K562 (cell line): ENCODE data around the gene FGFRL1. TPM values are rescaled to one million over a fixed set of nuclear protein-coding genes. Genes with fewer than 3 reads are reported as not detected.

Experiments used
- ATAC-seq: fragments of 200-7000 bp; cut with Tn5 transposase; 3 replicates; pipeline ENCODE4 v1.9.1; 2020; ENCODE audit warnings: moderate library complexity
- BruUV-seq: library from RNA; stranded (reverse); fragments of 400-500 nt; replicated peaks from 2 replicates; lab custom pipeline; 2021; lab: Mats Ljungman, UMichigan
- CTCF ChIA-PET: fragments of 300-600 bp; formaldehyde crosslinking; extraction: SDS; loops from one replicate; lab custom pipeline; 2021; ENCODE audit warnings: low intra/inter-chr PET ratio; lab: Yijun Ruan, JAX
- POLR2A ChIA-PET: fragments of 300-600, 350-650 bp; sonication (Branson Sonifier 250); formaldehyde crosslinking; extraction: SDS; loops from one replicate; lab custom pipeline; 2021; ENCODE audit warnings: antibody characterized with exemption, inconsistent platforms; lab: Yijun Ruan, JAX
- DNase-seq, 4 experiments: peaks; one replicate each; pipeline versions ENCODE4 v3.0.0 to v3.0.0-alpha.2; 2011 to 2018; ENCODE audit warnings: low spot score in 3 of 4, mixed read lengths in 3 of 4; ENCODE audit errors: extremely low read depth in 1 of 4
- FAIRE-seq: peaks from 2 replicates; lab custom pipeline; 2011; peaks lifted over from hg19 to GRCh38; lab: Jason Lieb, UNC
- H2AFZ ChIP-seq: 2 replicates; pipeline ENCODE4 v1.6.0; 2011; ENCODE audit warnings: low read depth, low read length, control low read depth, inconsistent platforms
- H3K27ac ChIP-seq: fragments of 200-600 bp; 3 replicates; pipeline ENCODE4 v1.8.0; 2011; ENCODE audit warnings: low read depth, mild to moderate bottlenecking, control low read depth, inconsistent platforms, low read length, moderate library complexity, mixed read lengths; ENCODE audit errors: extremely low read depth
- H3K27me3 ChIP-seq, 2 experiments: fragments of 300-600 bp in 1 of 2; 2 replicates in 1 of 2; 3 replicates in 1 of 2; pipeline versions ENCODE4 v1.6.0 to v1.8.0; 2011; ENCODE audit warnings: inconsistent platforms in 2 of 2, low read length in 2 of 2, mild to moderate bottlenecking in 1 of 2, mixed read lengths in 1 of 2, moderate library complexity in 1 of 2; ENCODE audit not compliant: control insufficient read depth in 2 of 2, insufficient read depth in 2 of 2
- H3K36me3 ChIP-seq: fragments of 300-600 bp; 3 replicates; pipeline ENCODE4 v1.8.0; 2011; ENCODE audit warnings: mild to moderate bottlenecking, low read length, inconsistent platforms; ENCODE audit not compliant: control insufficient read depth, insufficient read depth
- H3K4me1 ChIP-seq, 2 experiments: fragments of 200-600 bp in 1 of 2; replicated peaks in 1 of 2; 2 replicates in 1 of 2; 3 replicates in 1 of 2; pipeline versions ENCODE4 v1.5.1 to v1.8.0; 2011; ENCODE audit warnings: inconsistent platforms in 2 of 2, low read length in 2 of 2, mild to moderate bottlenecking in 1 of 2, mixed read lengths in 1 of 2, moderate library complexity in 1 of 2; ENCODE audit not compliant: control insufficient read depth in 2 of 2, insufficient read depth in 2 of 2
- H3K4me2 ChIP-seq: 2 replicates; pipeline ENCODE4 v1.6.1; 2011; ENCODE audit warnings: low read length, control low read depth, inconsistent platforms, mixed read lengths; ENCODE audit not compliant: insufficient read depth
- H3K4me3 ChIP-seq: fragments of 200-600 bp; sonication (generic), shearing (Covaris generic); 2 replicates; pipeline ENCODE4 v1.5.1; 2016; ENCODE audit warnings: control low read depth, inconsistent platforms
- H3K79me2 ChIP-seq: fragments of 200-600 bp; 3 replicates; pipeline ENCODE4 v1.8.0; 2011; ENCODE audit warnings: low read length, inconsistent platforms; ENCODE audit not compliant: control insufficient read depth, insufficient read depth
- H3K9ac ChIP-seq, 2 experiments: 2 replicates each; pipeline versions ENCODE4 v1.6.0 to v1.6.1; 2011; ENCODE audit warnings: low read depth in 2 of 2, low read length in 2 of 2, control low read depth in 1 of 2, inconsistent platforms in 1 of 2, mild to moderate bottlenecking in 1 of 2, mixed read lengths in 1 of 2; ENCODE audit not compliant: insufficient read depth in 1 of 2
- H3K9me1 ChIP-seq: one replicate; pipeline ENCODE4 v1.6.0; 2011; ENCODE audit warnings: inconsistent platforms, mild to moderate bottlenecking, low read length, moderate library complexity; ENCODE audit not compliant: control insufficient read depth, insufficient read depth
- H3K9me3 ChIP-seq: replicated peaks from 2 replicates; pipeline ENCODE4 v1.5.1; 2011; ENCODE audit warnings: low read depth, low read length, inconsistent platforms; ENCODE audit not compliant: control insufficient read depth, insufficient read depth
- H4K20me1 ChIP-seq: replicated peaks from 2 replicates; pipeline ENCODE4 v1.6.1; 2011; ENCODE audit warnings: low read length, inconsistent platforms, mixed read lengths; ENCODE audit not compliant: control insufficient read depth, insufficient read depth
- ZNF24 ChIP-seq: fragments of 450-650 bp; IDR thresholded peaks from 2 replicates; pipeline ENCODE4 v1.6.1; 2016
- WGBS: fragments of 100-300 bp; shearing (Covaris generic); methylation state at CpG from one replicate; pipeline ENCODE4 v1.1.6; 2016; ENCODE audit warnings: low coverage, mixed read lengths; ENCODE audit not compliant: insufficient coverage; ENCODE audit errors: missing lambda C conversion rate; 5-methylcytosine and 5-hydroxymethylcytosine counted together
- in situ Hi-C: fragments of 300-500 bp; cut with MboI; formaldehyde crosslinking; loops from 4 replicates; pipeline ENCODE4 v1.15.0; 2018; ENCODE audit warnings: inconsistent platforms, mixed read lengths
- intact Hi-C: fragments of 100-400 bp; cut with micrococcal nuclease; formaldehyde crosslinking; loops from 2 replicates; pipeline ENCODE4 v1.14.2; 2022
- polyA plus RNA-seq, 8 experiments: library from polyadenylated mRNA; depleted of rRNA in 4 of 8; stranded (reverse) in 5 of 8; unstranded in 3 of 8; fragments of >200 nt; fragmentation: Nextera tagmentation in 2 of 8; fragmentation: Illumina TruSeq in 1 of 8; extraction: Ambion mirVana in 2 of 8; extraction: Trizol in 1 of 8; gene quantifications; 2 replicates each; pipeline versions ENCODE4 v1.2.1 to v1.2.3, GENCODE V29; 2011 to 2014; ENCODE audit warnings: inconsistent platforms in 1 of 8, missing spikeins in 1 of 8
- total RNA-seq, 7 experiments: library from RNA; depleted of rRNA in 6 of 7; stranded (reverse); fragments of >200 nt in 6 of 7; fragmentation: Illumina TruSeq in 2 of 7; extraction: Trizol in 2 of 7; gene quantifications; 2 replicates each; pipeline versions ENCODE4 v1.2.1 to v1.2.3, GENCODE V29; 2011 to 2021; ENCODE audit warnings: low replicate concordance in 1 of 7
- TF ChIP-seq, protein P1 (sequence below): sonication (generic); formaldehyde crosslinking; IDR thresholded peaks from 2 replicates; pipeline ENCODE4 v1.8.0; 2022; ENCODE audit warnings: missing genetic modification reagents, mild to moderate bottlenecking, moderate library complexity, borderline replicate concordance
- TF ChIP-seq, protein P2 (sequence below): sonication (generic); formaldehyde crosslinking; IDR thresholded peaks from 2 replicates; pipeline ENCODE4 v1.8.0; 2023; ENCODE audit warnings: mild to moderate bottlenecking, missing genetic modification reagents

FGFRL1 gene
- total and polyA plus RNA-seq, 9 of the 15 experiments (the other 6 are each of a cell fraction or from before 2014, with no cell fraction given) = 0.34 to 49.9 (median 14.6) TPM

- Histone ChIP-seq H3K27ac (peak overlapping the region; percentile 88), H3K36me3 (no peaks in the 10 kb centered on the region), H3K4me3 (no peak overlapping the region), H3K9me3 (no peaks in the 10 kb centered on the region), H4K20me1 (no peaks in the 10 kb centered on the region), H3K4me1 (peaks cover 44 to 87% of the 10 kb centered on the region in 2 experiments), H2AFZ (peak overlapping the region; percentile 93), H3K9me1 (no peaks in the 10 kb centered on the region), H3K79me2 (no peaks in the 10 kb centered on the region), H3K27me3 (no peaks in the 10 kb centered on the region), H3K9ac (peak overlapping the region; percentile 53 to 89; a peak in 3 of 4 replicates), H3K4me2 (no peak overlapping the region)
- ChIA-PET POLR2A (interaction anchor here (0.6 to 1.7 kb wide), 2 partner anchors 22 to 484 kb away, joined by 3 to 7 read pairs; no protein-coding TSS in a partner anchor), CTCF (no interaction called here)
- ATAC-seq (no peak), FAIRE-seq (no peak), DNase-seq (no peak)
- in situ Hi-C loops (no loop called here), intact Hi-C loops (no loop called here)
- TF ChIP-seq ZNF24 = no peak
- TF ChIP-seq, protein P1, sequence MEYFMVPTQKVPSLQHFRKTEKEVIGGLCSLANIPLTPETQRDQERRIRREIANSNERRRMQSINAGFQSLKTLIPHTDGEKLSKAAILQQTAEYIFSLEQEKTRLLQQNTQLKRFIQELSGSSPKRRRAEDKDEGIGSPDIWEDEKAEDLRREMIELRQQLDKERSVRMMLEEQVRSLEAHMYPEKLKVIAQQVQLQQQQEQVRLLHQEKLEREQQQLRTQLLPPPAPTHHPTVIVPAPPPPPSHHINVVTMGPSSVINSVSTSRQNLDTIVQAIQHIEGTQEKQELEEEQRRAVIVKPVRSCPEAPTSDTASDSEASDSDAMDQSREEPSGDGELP (CRISPR knock-in tag) = peak; percentile 7; the same call in 1 of the 2 replicates
- TF ChIP-seq, protein P2, sequence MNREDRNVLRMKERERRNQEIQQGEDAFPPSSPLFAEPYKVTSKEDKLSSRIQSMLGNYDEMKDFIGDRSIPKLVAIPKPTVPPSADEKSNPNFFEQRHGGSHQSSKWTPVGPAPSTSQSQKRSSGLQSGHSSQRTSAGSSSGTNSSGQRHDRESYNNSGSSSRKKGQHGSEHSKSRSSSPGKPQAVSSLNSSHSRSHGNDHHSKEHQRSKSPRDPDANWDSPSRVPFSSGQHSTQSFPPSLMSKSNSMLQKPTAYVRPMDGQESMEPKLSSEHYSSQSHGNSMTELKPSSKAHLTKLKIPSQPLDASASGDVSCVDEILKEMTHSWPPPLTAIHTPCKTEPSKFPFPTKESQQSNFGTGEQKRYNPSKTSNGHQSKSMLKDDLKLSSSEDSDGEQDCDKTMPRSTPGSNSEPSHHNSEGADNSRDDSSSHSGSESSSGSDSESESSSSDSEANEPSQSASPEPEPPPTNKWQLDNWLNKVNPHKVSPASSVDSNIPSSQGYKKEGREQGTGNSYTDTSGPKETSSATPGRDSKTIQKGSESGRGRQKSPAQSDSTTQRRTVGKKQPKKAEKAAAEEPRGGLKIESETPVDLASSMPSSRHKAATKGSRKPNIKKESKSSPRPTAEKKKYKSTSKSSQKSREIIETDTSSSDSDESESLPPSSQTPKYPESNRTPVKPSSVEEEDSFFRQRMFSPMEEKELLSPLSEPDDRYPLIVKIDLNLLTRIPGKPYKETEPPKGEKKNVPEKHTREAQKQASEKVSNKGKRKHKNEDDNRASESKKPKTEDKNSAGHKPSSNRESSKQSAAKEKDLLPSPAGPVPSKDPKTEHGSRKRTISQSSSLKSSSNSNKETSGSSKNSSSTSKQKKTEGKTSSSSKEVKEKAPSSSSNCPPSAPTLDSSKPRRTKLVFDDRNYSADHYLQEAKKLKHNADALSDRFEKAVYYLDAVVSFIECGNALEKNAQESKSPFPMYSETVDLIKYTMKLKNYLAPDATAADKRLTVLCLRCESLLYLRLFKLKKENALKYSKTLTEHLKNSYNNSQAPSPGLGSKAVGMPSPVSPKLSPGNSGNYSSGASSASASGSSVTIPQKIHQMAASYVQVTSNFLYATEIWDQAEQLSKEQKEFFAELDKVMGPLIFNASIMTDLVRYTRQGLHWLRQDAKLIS = 0 out of 2 replicates have a peak, but pooled peaks have one; percentile 12
- no TSS peak for BruUV-seq
- 72% methylated on average over 13 of the region's 16 CpGs for WGBS
Measured at GRCh38 chr4:1038948-1039492, 27.6 kb downstream of the FGFRL1 start.
